ENCODE data around the gene NUMBL. TPM values are rescaled to one million over a fixed set of nuclear protein-coding genes. Genes with fewer than 3 reads are reported as not detected.

NUMBL gene
- total RNA-seq, 1 experiment from 2014 or later, result 41.7 TPM

- H3K9me3 ChIP-seq (ENCODE audit: control insufficient read depth in 1 of 2, insufficient read depth in 1 of 2, low read depth in 1 of 2, low read length in 2 of 2), result no peaks in the 10 kb centered on the region
- H3K4me3 ChIP-seq (replicated peaks in 1 of 2; ENCODE audit: low read depth in 1 of 2, low read length in 2 of 2), result peak within 1 kb of the TSS; percentile 63 to 84
- ATAC-seq (peak; percentile 56), DNase-seq (ENCODE audit: low read depth, low spot score) (peak; percentile 95)
- TSS peak; percentile 89 for BruUV-seq (replicated peaks)
- ChIA-PET RAD21 (ENCODE audit: low non-redundant PET in 1 of 2, low total read pairs in 2 of 2, uncharacterized antibody in 2 of 2, unreplicated experiment in 2 of 2) (no interaction called here), CTCF (interaction anchor here (0.6 to 1.2 kb wide), 3 partner anchors 11 to 54 kb away, joined by 3 read pairs; no protein-coding TSS in a partner anchor), POLR2A (interaction anchor here (0.8 to 1.9 kb wide), 8 partner anchors 9 to 82 kb away, joined by 4 to 11 read pairs (median 4); partner anchors contain the start of genes ACTMAP, EGLN2, NUMBL and RAB4B)
- no peaks in the 10 kb centered on the region for H3K9me2 ChIP-seq (ENCODE audit: insufficient read depth)
- no peaks in the 10 kb centered on the region for H3K36me3 ChIP-seq (ENCODE audit: control insufficient read depth in 1 of 2, insufficient read depth in 2 of 2, low read length in 2 of 2)
- H3K27ac ChIP-seq (ENCODE audit: low read depth, low read length), result peak within 1 kb of the TSS; percentile 92
- peak within 1 kb of the TSS; percentile 97 for H3K4me2 ChIP-seq (ENCODE audit: low read length)
- H3K79me2 ChIP-seq (ENCODE audit: insufficient read depth, low read length), result peaks cover 49% of the 10 kb centered on the region
- no peaks in the 10 kb centered on the region for H4K20me1 ChIP-seq (ENCODE audit: insufficient read depth)
- no peak within 1 kb of the TSS for H2AFZ ChIP-seq (ENCODE audit: low read depth, low read length, poor library complexity, severe bottlenecking)
- intact Hi-C loops (cut with micrococcal nuclease), result loop anchor here (2.0 to 5.0 kb wide), 3 partner anchors 34 to 81 kb away; partner anchors contain the start of genes ACTMAP, EGLN2 and SNRPA
- H3K9ac ChIP-seq (ENCODE audit: low read length), result peak within 1 kb of the TSS; percentile 95
- no peaks in the 10 kb centered on the region for H3K27me3 ChIP-seq (ENCODE audit: insufficient read depth, low read length)
- peaks cover 13 to 60% of the 10 kb centered on the region in 2 experiments for H3K4me1 ChIP-seq (ENCODE audit: control insufficient read depth in 1 of 2, insufficient read depth in 2 of 2, low read length in 2 of 2)
- TF ChIP-seq SIN3A (IDR thresholded peaks at IDR 0.05; ENCODE audit: low read depth) (peak; percentile 83), CEBPB (IDR thresholded peaks at IDR 0.05; ENCODE audit: low read depth) (no peak), YY1 (IDR thresholded peaks at IDR 0.05; ENCODE audit: extremely low read depth, insufficient replicate concordance, low read depth, low read length) (peak; percentile 21), SP1 (IDR thresholded peaks at IDR 0.05; ENCODE audit: low read depth) (peak; percentile 89), ZFX (IDR thresholded peaks at IDR 0.05) (peak; percentile 90), RAD21 (IDR thresholded peaks at IDR 0.05; ENCODE audit: low read depth) (no peak), ZNF274 (IDR thresholded peaks at IDR 0.05; ENCODE audit: low read depth, low read length) (no peak), CBX3 (IDR thresholded peaks at IDR 0.05; ENCODE audit: low read depth) (no peak), EZH2phosphoT487 (IDR thresholded peaks at IDR 0.05; ENCODE audit: borderline replicate concordance) (no peak), EZH2 (IDR thresholded peaks at IDR 0.05) (no peak), FOSL1 (IDR thresholded peaks at IDR 0.05; ENCODE audit: low read depth) (no peak), POLR2A (IDR thresholded peaks at IDR 0.05; ENCODE audit: borderline replicate concordance, extremely low read depth, insufficient read depth, insufficient read length) (no peak), ELF1 (IDR thresholded peaks at IDR 0.05; ENCODE audit: borderline replicate concordance, low read depth) (no peak), POLR2AphosphoS5 (IDR thresholded peaks at IDR 0.05; ENCODE audit: low read depth, low read length) (peak; percentile 72), EGR1 (IDR thresholded peaks at IDR 0.05; ENCODE audit: low read depth) (no peak), TCF7L2 (IDR thresholded peaks at IDR 0.05; ENCODE audit: borderline replicate concordance, extremely low read depth, insufficient read depth, insufficient read length) (peak; percentile 67), JUND (IDR thresholded peaks at IDR 0.05) (no peak), SRF (IDR thresholded peaks at IDR 0.05; ENCODE audit: low read depth) (no peak)
- TF ChIP-seq, protein P1, sequence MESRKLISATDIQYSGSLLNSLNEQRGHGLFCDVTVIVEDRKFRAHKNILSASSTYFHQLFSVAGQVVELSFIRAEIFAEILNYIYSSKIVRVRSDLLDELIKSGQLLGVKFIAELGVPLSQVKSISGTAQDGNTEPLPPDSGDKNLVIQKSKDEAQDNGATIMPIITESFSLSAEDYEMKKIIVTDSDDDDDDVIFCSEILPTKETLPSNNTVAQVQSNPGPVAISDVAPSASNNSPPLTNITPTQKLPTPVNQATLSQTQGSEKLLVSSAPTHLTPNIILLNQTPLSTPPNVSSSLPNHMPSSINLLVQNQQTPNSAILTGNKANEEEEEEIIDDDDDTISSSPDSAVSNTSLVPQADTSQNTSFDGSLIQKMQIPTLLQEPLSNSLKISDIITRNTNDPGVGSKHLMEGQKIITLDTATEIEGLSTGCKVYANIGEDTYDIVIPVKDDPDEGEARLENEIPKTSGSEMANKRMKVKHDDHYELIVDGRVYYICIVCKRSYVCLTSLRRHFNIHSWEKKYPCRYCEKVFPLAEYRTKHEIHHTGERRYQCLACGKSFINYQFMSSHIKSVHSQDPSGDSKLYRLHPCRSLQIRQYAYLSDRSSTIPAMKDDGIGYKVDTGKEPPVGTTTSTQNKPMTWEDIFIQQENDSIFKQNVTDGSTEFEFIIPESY (IDR thresholded peaks at IDR 0.05; ENCODE audit: extremely low read depth, insufficient replicate concordance, low read length), result peak; percentile 70
- TF ChIP-seq, protein P2, sequence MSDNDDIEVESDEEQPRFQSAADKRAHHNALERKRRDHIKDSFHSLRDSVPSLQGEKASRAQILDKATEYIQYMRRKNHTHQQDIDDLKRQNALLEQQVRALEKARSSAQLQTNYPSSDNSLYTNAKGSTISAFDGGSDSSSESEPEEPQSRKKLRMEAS (IDR thresholded peaks at IDR 0.05), result peak; percentile 41; the same call in 1 of the 2 replicates
- TF ChIP-seq, protein P3, sequence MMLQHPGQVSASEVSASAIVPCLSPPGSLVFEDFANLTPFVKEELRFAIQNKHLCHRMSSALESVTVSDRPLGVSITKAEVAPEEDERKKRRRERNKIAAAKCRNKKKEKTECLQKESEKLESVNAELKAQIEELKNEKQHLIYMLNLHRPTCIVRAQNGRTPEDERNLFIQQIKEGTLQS (IDR thresholded peaks at IDR 0.05), result no peak
- TF ChIP-seq, protein P4, sequence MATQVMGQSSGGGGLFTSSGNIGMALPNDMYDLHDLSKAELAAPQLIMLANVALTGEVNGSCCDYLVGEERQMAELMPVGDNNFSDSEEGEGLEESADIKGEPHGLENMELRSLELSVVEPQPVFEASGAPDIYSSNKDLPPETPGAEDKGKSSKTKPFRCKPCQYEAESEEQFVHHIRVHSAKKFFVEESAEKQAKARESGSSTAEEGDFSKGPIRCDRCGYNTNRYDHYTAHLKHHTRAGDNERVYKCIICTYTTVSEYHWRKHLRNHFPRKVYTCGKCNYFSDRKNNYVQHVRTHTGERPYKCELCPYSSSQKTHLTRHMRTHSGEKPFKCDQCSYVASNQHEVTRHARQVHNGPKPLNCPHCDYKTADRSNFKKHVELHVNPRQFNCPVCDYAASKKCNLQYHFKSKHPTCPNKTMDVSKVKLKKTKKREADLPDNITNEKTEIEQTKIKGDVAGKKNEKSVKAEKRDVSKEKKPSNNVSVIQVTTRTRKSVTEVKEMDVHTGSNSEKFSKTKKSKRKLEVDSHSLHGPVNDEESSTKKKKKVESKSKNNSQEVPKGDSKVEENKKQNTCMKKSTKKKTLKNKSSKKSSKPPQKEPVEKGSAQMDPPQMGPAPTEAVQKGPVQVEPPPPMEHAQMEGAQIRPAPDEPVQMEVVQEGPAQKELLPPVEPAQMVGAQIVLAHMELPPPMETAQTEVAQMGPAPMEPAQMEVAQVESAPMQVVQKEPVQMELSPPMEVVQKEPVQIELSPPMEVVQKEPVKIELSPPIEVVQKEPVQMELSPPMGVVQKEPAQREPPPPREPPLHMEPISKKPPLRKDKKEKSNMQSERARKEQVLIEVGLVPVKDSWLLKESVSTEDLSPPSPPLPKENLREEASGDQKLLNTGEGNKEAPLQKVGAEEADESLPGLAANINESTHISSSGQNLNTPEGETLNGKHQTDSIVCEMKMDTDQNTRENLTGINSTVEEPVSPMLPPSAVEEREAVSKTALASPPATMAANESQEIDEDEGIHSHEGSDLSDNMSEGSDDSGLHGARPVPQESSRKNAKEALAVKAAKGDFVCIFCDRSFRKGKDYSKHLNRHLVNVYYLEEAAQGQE (IDR thresholded peaks at IDR 0.05; ENCODE audit: low read depth), result no peak
These were observed 26.3 kb upstream of the NUMBL start, which contains the start of the genes COQ8B and ITPKC for GRCh38 chr19:40716482-40717324. COQ8B (minus strand) TSS chr19:40716886; CDS start chr19:40714632, 2,254 bp downstream. ITPKC (plus strand) TSS chr19:40717112; CDS start chr19:40717136, 24 bp downstream.

Measured in HCT116 (cell line).